Liver (tissue), 9 donors: Measurements from ENCODE around the gene SYMPK. TPM values are rescaled to one million over a fixed set of nuclear protein-coding genes. Genes with fewer than 3 reads are reported as not detected.

Experiments
- DNase-seq: peaks from one replicate; pipeline ENCODE4 v3.0.0-alpha.2; 2017; ENCODE audit warnings: low spot score
- H3K27ac ChIP-seq, 2 donors: one replicate each; pipeline ENCODE4 v1.7.0; 2013; ENCODE audit warnings: inconsistent platforms in 2 of 2, low read length in 2 of 2, control low read depth in 1 of 2, low read depth in 1 of 2, mild to moderate bottlenecking in 1 of 2
- H3K27me3 ChIP-seq, 4 donors: one replicate each; pipeline versions ENCODE4 v1.6.1 to v1.7.0; 2013; ENCODE audit warnings: low read length in 3 of 4, inconsistent platforms in 1 of 4, mild to moderate bottlenecking in 1 of 4, moderate library complexity in 1 of 4; ENCODE audit not compliant: control insufficient read depth in 4 of 4, insufficient read depth in 4 of 4
- H3K36me3 ChIP-seq, 4 donors: one replicate each; pipeline versions ENCODE4 v1.6.1 to v1.7.0; 2013; ENCODE audit warnings: low read length in 3 of 4, mild to moderate bottlenecking in 3 of 4, low read depth in 1 of 4, moderate library complexity in 1 of 4; ENCODE audit not compliant: control insufficient read depth in 4 of 4, insufficient read depth in 3 of 4
- H3K4me1 ChIP-seq, 4 donors: one replicate each; pipeline versions ENCODE4 v1.6.1 to v1.7.0; 2013; ENCODE audit warnings: low read length in 3 of 4, mild to moderate bottlenecking in 3 of 4, moderate library complexity in 1 of 4; ENCODE audit not compliant: control insufficient read depth in 4 of 4, insufficient read depth in 4 of 4
- H3K4me3 ChIP-seq, 3 donors: one replicate each; pipeline versions ENCODE4 v1.6.1 to v1.7.0; 2013; ENCODE audit warnings: low read length in 3 of 3, control low read depth in 1 of 3, low read depth in 1 of 3, mild to moderate bottlenecking in 1 of 3
- H3K9ac ChIP-seq, 2 donors: one replicate each; pipeline ENCODE4 v1.7.0; 2013; ENCODE audit warnings: low read length in 2 of 2, mild to moderate bottlenecking in 2 of 2, moderate library complexity in 2 of 2, control low read depth in 1 of 2, low read depth in 1 of 2
- H3K9me3 ChIP-seq, 4 donors: one replicate each; pipeline versions ENCODE4 v1.6.1 to v1.7.0; 2013; ENCODE audit warnings: low read length in 3 of 4; ENCODE audit not compliant: control insufficient read depth in 4 of 4
- EGR1 ChIP-seq, 2 donors: IDR thresholded peaks; 2 replicates each; pipeline ENCODE4 v1.6.1; 2016 to 2018; ENCODE audit warnings: antibody characterized with exemption in 2 of 2, low read depth in 2 of 2
- FOXA1 ChIP-seq: IDR thresholded peaks from 2 replicates; pipeline ENCODE4 v1.6.1; 2016; ENCODE audit warnings: antibody characterized with exemption
- FOXA2 ChIP-seq: IDR thresholded peaks from 2 replicates; pipeline ENCODE4 v1.6.1; 2016; ENCODE audit warnings: antibody characterized with exemption
- GABPA ChIP-seq, 2 donors: IDR thresholded peaks in 1 of 2; conservative IDR thresholded peaks in 1 of 2; 2 replicates each; pipeline ENCODE4 v1.6.1; 2016; ENCODE audit warnings: antibody characterized with exemption in 2 of 2, mild to moderate bottlenecking in 1 of 2, moderate library complexity in 1 of 2
- HNF4A ChIP-seq, 2 donors: conservative IDR thresholded peaks; 2 replicates each; pipeline ENCODE4 v1.6.1; 2016; ENCODE audit warnings: antibody characterized with exemption in 2 of 2, mild to moderate bottlenecking in 2 of 2
- HNF4G ChIP-seq: IDR thresholded peaks from 2 replicates; pipeline ENCODE4 v1.6.1; 2016; ENCODE audit warnings: antibody characterized with exemption
- JUND ChIP-seq, 2 donors: IDR thresholded peaks; 2 replicates each; pipeline ENCODE4 v1.6.1; 2016; ENCODE audit warnings: antibody characterized with exemption in 2 of 2
- NR2F2 ChIP-seq: IDR thresholded peaks from 2 replicates; pipeline ENCODE4 v1.6.1; 2016; ENCODE audit warnings: antibody characterized with exemption
- RAD21 ChIP-seq, 2 donors: IDR thresholded peaks; 2 replicates each; pipeline ENCODE4 v1.6.1; 2016; ENCODE audit warnings: antibody characterized with exemption in 2 of 2, mild to moderate bottlenecking in 2 of 2
- RXRA ChIP-seq, 2 donors: IDR thresholded peaks; 2 replicates each; pipeline ENCODE4 v1.6.1; 2017 to 2018; ENCODE audit warnings: antibody characterized with exemption in 2 of 2, mild to moderate bottlenecking in 1 of 2
- SP1 ChIP-seq: IDR thresholded peaks from 2 replicates; pipeline ENCODE4 v1.6.1; 2018; ENCODE audit warnings: antibody characterized with exemption, mild to moderate bottlenecking
- TAF1 ChIP-seq: conservative IDR thresholded peaks from 2 replicates; pipeline ENCODE4 v1.6.1; 2016; ENCODE audit warnings: antibody characterized with exemption, mild to moderate bottlenecking
- YY1 ChIP-seq: IDR thresholded peaks from 2 replicates; pipeline ENCODE4 v1.6.1; 2016; ENCODE audit warnings: antibody characterized with exemption, mild to moderate bottlenecking
- WGBS: extraction: QIAGEN DNeasy Blood & Tissue Kit; methylation state at CpG from one replicate; pipeline ENCODE4 v1.1.7; 2013; 5-methylcytosine and 5-hydroxymethylcytosine counted together
- polyA plus RNA-seq, 2 donors: library from polyadenylated mRNA; stranded (reverse) in 1 of 2; unstranded in 1 of 2; fragments of 200-250 nt in 1 of 2; fragments of >200 nt in 1 of 2; fragmentation: Nextera tagmentation in 1 of 2; extraction: Ambion mirVana in 1 of 2; gene quantifications; one replicate each; pipeline versions ENCODE4 v1.2.1 to v1.2.3, GENCODE V29; 2013 to 2015
- total RNA-seq, 2 donors: library from RNA; depleted of rRNA; stranded (reverse); fragments of >200 nt; gene quantifications; one replicate each; pipeline ENCODE4 v1.2.3, GENCODE V29; 2014
- TF ChIP-seq, protein P1 (sequence below): IDR thresholded peaks from 2 replicates; pipeline ENCODE4 v1.6.1; 2016; ENCODE audit warnings: antibody characterized with exemption
- TF ChIP-seq, protein P2 (sequence below): fragments of 150-350 bp; IDR thresholded peaks from 2 replicates; pipeline ENCODE4 v1.5.1; 2017; ENCODE audit warnings: improper control_type of control experiment, low read depth, low read length; ENCODE audit not compliant: missing input control
- TF ChIP-seq, protein P3 (sequence below): IDR thresholded peaks from 2 replicates; pipeline ENCODE4 v1.6.1; 2016; ENCODE audit warnings: antibody characterized with exemption
- TF ChIP-seq, protein P4 (sequence below): IDR thresholded peaks from 2 replicates; pipeline ENCODE4 v1.6.1; 2016; ENCODE audit warnings: antibody characterized with exemption
- TF ChIP-seq, protein P5 (sequence below): IDR thresholded peaks from 2 replicates; pipeline ENCODE4 v1.6.1; 2016; ENCODE audit warnings: antibody characterized with exemption, mild to moderate bottlenecking
- donor health status: healthy.
- donor health status: healthy.
- donor health status: healthy.
- donor health status: healthy.
- donor health status: healthy.

The SYMPK gene
- total and polyA plus RNA-seq, 4 donors: 5.5 to 26.1 (median 24.1) TPM

DNA sequence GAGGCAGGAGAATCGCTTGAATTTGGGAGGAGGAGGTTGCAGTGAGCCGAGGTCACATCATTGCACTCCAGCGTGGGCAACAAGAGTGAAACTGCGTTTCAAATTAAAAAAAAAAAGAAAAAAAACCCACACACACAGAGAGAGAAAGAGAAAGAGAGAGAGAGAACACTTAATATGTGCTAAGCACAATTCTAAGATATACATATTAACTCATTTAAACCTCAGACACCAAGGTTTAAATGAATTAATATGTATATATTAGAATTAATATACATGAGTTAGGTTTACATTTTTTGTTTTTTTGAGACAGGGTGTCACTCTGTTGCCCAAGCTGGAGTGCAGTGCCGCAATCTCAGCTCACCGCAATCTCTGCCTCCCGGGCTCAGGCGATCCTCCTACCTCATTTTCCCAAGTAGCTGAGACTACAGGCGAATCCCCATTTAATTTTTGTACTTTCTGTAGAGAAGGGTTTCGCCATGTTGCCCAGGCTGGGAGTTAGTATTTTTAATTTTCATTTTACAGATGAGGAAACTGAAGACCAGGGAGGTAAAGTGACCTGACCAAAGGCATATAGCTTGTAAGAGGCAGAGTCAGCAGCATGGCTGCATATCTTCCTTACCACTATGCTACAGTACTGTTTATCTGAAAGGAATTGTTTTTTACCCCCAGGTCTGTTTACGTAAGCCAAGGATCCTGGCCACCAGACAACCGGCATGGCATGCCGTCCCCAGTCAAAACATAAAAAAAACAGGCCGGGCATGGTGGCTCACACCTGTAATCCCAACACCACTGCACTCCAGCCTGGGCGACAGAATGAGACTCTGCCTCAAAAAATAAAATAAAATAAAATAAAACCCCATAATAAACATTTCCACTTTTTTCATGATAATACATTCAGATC lies 2.3 kb downstream of the SYMPK start:
- 71% methylated on average over 15 of the region's 15 CpGs for WGBS
- Histone ChIP-seq H3K27ac (peak overlapping the region; percentile 13 to 32), H3K4me3 (no peak overlapping the region)

More for the DNA sequence above, 2.3 kb downstream of the SYMPK start:
- Histone ChIP-seq H3K36me3 (peaks cover 0 to 8% (median 2%) of the 10 kb centered on the region in 4 donors), H3K4me1 (peaks cover 2 to 29% (median 21%) of the 10 kb centered on the region in 4 donors), H3K9ac (no peak overlapping the region), H3K9me3 (no peaks in the 10 kb centered on the region), H3K27me3 (no peaks in the 10 kb centered on the region)
- TF ChIP-seq HNF4A (conservative IDR thresholded peaks at IDR 0.05): no peak
- TF ChIP-seq GABPA (IDR thresholded peaks at IDR 0.05 in 1 of 2, conservative IDR thresholded peaks at IDR 0.05 in 1 of 2): no peak
- no peak for TF ChIP-seq NR2F2
- TF ChIP-seq EGR1 (IDR thresholded peaks at IDR 0.05; ENCODE audit: low read depth in 2 of 2): no peak
- TF ChIP-seq RAD21 (IDR thresholded peaks at IDR 0.05): no peak
- TF ChIP-seq, protein P1, sequence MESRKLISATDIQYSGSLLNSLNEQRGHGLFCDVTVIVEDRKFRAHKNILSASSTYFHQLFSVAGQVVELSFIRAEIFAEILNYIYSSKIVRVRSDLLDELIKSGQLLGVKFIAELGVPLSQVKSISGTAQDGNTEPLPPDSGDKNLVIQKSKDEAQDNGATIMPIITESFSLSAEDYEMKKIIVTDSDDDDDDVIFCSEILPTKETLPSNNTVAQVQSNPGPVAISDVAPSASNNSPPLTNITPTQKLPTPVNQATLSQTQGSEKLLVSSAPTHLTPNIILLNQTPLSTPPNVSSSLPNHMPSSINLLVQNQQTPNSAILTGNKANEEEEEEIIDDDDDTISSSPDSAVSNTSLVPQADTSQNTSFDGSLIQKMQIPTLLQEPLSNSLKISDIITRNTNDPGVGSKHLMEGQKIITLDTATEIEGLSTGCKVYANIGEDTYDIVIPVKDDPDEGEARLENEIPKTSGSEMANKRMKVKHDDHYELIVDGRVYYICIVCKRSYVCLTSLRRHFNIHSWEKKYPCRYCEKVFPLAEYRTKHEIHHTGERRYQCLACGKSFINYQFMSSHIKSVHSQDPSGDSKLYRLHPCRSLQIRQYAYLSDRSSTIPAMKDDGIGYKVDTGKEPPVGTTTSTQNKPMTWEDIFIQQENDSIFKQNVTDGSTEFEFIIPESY: no peak
- no peak for TF ChIP-seq RXRA (IDR thresholded peaks at IDR 0.05)
- no peak for TF ChIP-seq SP1
- no peak for TF ChIP-seq HNF4G
- TF ChIP-seq FOXA2: no peak
- no peak for TF ChIP-seq FOXA1
- no peak for TF ChIP-seq JUND (IDR thresholded peaks at IDR 0.05)
- TF ChIP-seq, protein P2, sequence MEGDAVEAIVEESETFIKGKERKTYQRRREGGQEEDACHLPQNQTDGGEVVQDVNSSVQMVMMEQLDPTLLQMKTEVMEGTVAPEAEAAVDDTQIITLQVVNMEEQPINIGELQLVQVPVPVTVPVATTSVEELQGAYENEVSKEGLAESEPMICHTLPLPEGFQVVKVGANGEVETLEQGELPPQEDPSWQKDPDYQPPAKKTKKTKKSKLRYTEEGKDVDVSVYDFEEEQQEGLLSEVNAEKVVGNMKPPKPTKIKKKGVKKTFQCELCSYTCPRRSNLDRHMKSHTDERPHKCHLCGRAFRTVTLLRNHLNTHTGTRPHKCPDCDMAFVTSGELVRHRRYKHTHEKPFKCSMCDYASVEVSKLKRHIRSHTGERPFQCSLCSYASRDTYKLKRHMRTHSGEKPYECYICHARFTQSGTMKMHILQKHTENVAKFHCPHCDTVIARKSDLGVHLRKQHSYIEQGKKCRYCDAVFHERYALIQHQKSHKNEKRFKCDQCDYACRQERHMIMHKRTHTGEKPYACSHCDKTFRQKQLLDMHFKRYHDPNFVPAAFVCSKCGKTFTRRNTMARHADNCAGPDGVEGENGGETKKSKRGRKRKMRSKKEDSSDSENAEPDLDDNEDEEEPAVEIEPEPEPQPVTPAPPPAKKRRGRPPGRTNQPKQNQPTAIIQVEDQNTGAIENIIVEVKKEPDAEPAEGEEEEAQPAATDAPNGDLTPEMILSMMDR: no peak
- TF ChIP-seq, protein P3, sequence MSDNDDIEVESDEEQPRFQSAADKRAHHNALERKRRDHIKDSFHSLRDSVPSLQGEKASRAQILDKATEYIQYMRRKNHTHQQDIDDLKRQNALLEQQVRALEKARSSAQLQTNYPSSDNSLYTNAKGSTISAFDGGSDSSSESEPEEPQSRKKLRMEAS: no peak
- TF ChIP-seq, protein P4, sequence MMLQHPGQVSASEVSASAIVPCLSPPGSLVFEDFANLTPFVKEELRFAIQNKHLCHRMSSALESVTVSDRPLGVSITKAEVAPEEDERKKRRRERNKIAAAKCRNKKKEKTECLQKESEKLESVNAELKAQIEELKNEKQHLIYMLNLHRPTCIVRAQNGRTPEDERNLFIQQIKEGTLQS: no peak
- TF ChIP-seq YY1: no peak
- TF ChIP-seq TAF1: no peak
- TF ChIP-seq, protein P5, sequence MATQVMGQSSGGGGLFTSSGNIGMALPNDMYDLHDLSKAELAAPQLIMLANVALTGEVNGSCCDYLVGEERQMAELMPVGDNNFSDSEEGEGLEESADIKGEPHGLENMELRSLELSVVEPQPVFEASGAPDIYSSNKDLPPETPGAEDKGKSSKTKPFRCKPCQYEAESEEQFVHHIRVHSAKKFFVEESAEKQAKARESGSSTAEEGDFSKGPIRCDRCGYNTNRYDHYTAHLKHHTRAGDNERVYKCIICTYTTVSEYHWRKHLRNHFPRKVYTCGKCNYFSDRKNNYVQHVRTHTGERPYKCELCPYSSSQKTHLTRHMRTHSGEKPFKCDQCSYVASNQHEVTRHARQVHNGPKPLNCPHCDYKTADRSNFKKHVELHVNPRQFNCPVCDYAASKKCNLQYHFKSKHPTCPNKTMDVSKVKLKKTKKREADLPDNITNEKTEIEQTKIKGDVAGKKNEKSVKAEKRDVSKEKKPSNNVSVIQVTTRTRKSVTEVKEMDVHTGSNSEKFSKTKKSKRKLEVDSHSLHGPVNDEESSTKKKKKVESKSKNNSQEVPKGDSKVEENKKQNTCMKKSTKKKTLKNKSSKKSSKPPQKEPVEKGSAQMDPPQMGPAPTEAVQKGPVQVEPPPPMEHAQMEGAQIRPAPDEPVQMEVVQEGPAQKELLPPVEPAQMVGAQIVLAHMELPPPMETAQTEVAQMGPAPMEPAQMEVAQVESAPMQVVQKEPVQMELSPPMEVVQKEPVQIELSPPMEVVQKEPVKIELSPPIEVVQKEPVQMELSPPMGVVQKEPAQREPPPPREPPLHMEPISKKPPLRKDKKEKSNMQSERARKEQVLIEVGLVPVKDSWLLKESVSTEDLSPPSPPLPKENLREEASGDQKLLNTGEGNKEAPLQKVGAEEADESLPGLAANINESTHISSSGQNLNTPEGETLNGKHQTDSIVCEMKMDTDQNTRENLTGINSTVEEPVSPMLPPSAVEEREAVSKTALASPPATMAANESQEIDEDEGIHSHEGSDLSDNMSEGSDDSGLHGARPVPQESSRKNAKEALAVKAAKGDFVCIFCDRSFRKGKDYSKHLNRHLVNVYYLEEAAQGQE: no peak
- DNase-seq: no peak
